GM23248 (cell line): ENCODE results near the gene ARL3. TPM values are rescaled to one million over a fixed set of nuclear protein-coding genes. Genes with fewer than 3 reads are reported as not detected.

ENCODE experiments used
- DNase-seq: peaks from one replicate; pipeline ENCODE4 v3.0.0-alpha.2; 2015
- H2AFZ ChIP-seq: fragments of 200-600 bp; sonication (generic); 2 replicates; pipeline ENCODE4 v1.6.1; 2016; ENCODE audit warnings: antibody characterized with exemption
- H3F3A ChIP-seq: fragments of 200-600 bp; sonication (generic); 2 replicates; pipeline ENCODE4 v1.6.1; 2016; ENCODE audit warnings: mild to moderate bottlenecking, antibody characterized with exemption, mixed run types; ENCODE audit not compliant: insufficient read depth
- H3K27ac ChIP-seq: fragments of 200-600 bp; sonication (generic); 2 replicates; pipeline ENCODE4 v1.5.1; 2016; ENCODE audit warnings: mild to moderate bottlenecking
- H3K27me3 ChIP-seq: fragments of 200-600 bp; sonication (generic); replicated peaks from 2 replicates; pipeline ENCODE4 v1.6.1; 2016; ENCODE audit warnings: mild to moderate bottlenecking; ENCODE audit not compliant: insufficient read depth
- H3K36me3 ChIP-seq: fragments of 200-600 bp; sonication (generic); 2 replicates; pipeline ENCODE4 v1.6.1; 2016; ENCODE audit warnings: low read depth, mild to moderate bottlenecking
- H3K4me1 ChIP-seq: fragments of 200-600 bp; sonication (generic); 2 replicates; pipeline ENCODE4 v1.6.1; 2016; ENCODE audit warnings: mild to moderate bottlenecking; ENCODE audit not compliant: insufficient read depth
- H3K4me2 ChIP-seq: fragments of 200-600 bp; sonication (generic); one replicate; pipeline ENCODE4 v1.6.1; 2016; ENCODE audit warnings: mild to moderate bottlenecking; ENCODE audit not compliant: unreplicated experiment
- H3K4me3 ChIP-seq: fragments of 200-600 bp; sonication (generic); 2 replicates; pipeline ENCODE4 v1.5.1; 2016; ENCODE audit warnings: mild to moderate bottlenecking
- H3K79me2 ChIP-seq: fragments of 200-600 bp; sonication (generic); 2 replicates; pipeline ENCODE4 v1.6.1; 2016; ENCODE audit warnings: mild to moderate bottlenecking; ENCODE audit not compliant: insufficient read depth
- H3K9ac ChIP-seq: fragments of 200-600 bp; sonication (generic); 2 replicates; pipeline ENCODE4 v1.6.1; 2016; ENCODE audit warnings: mild to moderate bottlenecking
- H3K9me2 ChIP-seq: fragments of 200-600 bp; sonication (generic); 2 replicates; pipeline ENCODE4 v1.6.1; 2016; ENCODE audit warnings: mixed run types, mild to moderate bottlenecking, moderate library complexity; ENCODE audit not compliant: insufficient read depth
- H3K9me3 ChIP-seq: fragments of 200-600 bp; sonication (generic); one replicate; pipeline ENCODE4 v1.6.1; 2017; ENCODE audit warnings: low read depth
- H4K20me1 ChIP-seq: fragments of 200-600 bp; sonication (generic); 2 replicates; pipeline ENCODE4 v1.6.0; 2016; ENCODE audit not compliant: insufficient read depth
- EZH2 ChIP-seq: fragments of 200-600 bp; sonication (generic); IDR thresholded peaks from 2 replicates; pipeline ENCODE4 v1.6.1; 2018; ENCODE audit warnings: antibody characterized with exemption, mild to moderate bottlenecking; ENCODE audit not compliant: insufficient read depth, poor library complexity, severe bottlenecking
- EZH2phosphoT487 ChIP-seq: fragments of 200-600 bp; sonication (generic); IDR thresholded peaks from 2 replicates; pipeline ENCODE4 v1.6.1; 2018; ENCODE audit warnings: antibody characterized with exemption, moderate library complexity, mild to moderate bottlenecking, low read depth; ENCODE audit not compliant: insufficient read depth
- WGBS, 2 experiments: methylation state at CpG; one replicate each; pipeline ENCODE4 v1.1.6; 2015 to 2017; ENCODE audit warnings: low lambda C conversion rate in 2 of 2, low coverage in 1 of 2; ENCODE audit errors: missing lambda C conversion rate in 2 of 2; 5-methylcytosine and 5-hydroxymethylcytosine counted together
- in situ Hi-C: fragments of 300-500 bp; cut with MboI; formaldehyde crosslinking; loops from 2 replicates; pipeline ENCODE4 v1.15.0; 2020
- polyA plus RNA-seq: library from polyadenylated mRNA; unstranded; fragments of >200 nt; fragmentation: Nextera tagmentation; extraction: Ambion mirVana; gene quantifications from 2 replicates; pipeline ENCODE4 v1.2.1, GENCODE V29; 2016
- total RNA-seq: library from RNA; depleted of rRNA; stranded (reverse); fragments of >200 nt; shearing (Covaris generic); gene quantifications from 2 replicates; pipeline ENCODE4 v1.2.3, GENCODE V29; 2014

Gene ARL3
- total and polyA plus RNA-seq, 2 experiments from 2014 or later = 3.8 to 24.1 TPM

- in situ Hi-C loops = no loop called here
- TF ChIP-seq EZH2 (no peak), EZH2phosphoT487 (no peak)
- Histone ChIP-seq H3K36me3 (no peaks in the 10 kb centered on the region), H3K4me3 (0 out of 2 replicates have a peak overlapping the region, but pooled peaks have one; percentile 46), H3K9ac (0 out of 2 replicates have a peak overlapping the region, but pooled peaks have one; percentile 5), H3K27me3 (no peaks in the 10 kb centered on the region), H4K20me1 (peaks cover 3% of the 10 kb centered on the region; the same call in 1 of the 2 replicates), H3K9me2 (no peaks in the 10 kb centered on the region), H3F3A (peaks cover 24% of the 10 kb centered on the region), H3K27ac (peak overlapping the region; percentile 30), H3K9me3 (no peaks in the 10 kb centered on the region), H3K4me2 (peak overlapping the region; percentile 42), H3K4me1 (peaks cover 37% of the 10 kb centered on the region), H3K79me2 (peaks cover 70% of the 10 kb centered on the region), H2AFZ (no peak overlapping the region)
- WGBS, 2 experiments = 17 to 27% methylated on average over 4 of the region's 4 CpGs
- DNase-seq = peak; percentile 79
Observed at GRCh38 chr10:102710609-102711008, 3.6 kb downstream of the ARL3 start.

- Histone ChIP-seq H3K9ac (no peak overlapping the region), H4K20me1 (peaks cover 3% of the 10 kb centered on the region; the same call in 1 of the 2 replicates), H3K4me1 (peaks cover 23% of the 10 kb centered on the region), H3K4me3 (no peak overlapping the region), H3K9me3 (no peaks in the 10 kb centered on the region), H3K9me2 (no peaks in the 10 kb centered on the region), H3K27ac (no peak overlapping the region), H3F3A (peaks cover 6% of the 10 kb centered on the region; the same call in 1 of the 2 replicates), H3K4me2 (no peak overlapping the region), H2AFZ (no peak overlapping the region), H3K79me2 (peaks cover 57% of the 10 kb centered on the region), H3K27me3 (no peaks in the 10 kb centered on the region), H3K36me3 (no peaks in the 10 kb centered on the region)
- 80 to 81% methylated on average over 2 of the region's 2 CpGs for WGBS, 2 experiments
- DNase-seq = no peak
- TF ChIP-seq EZH2 (no peak), EZH2phosphoT487 (no peak)
- in situ Hi-C loops = no loop called here
Observed at GRCh38 chr10:102705531-102705930, 8.7 kb downstream of the ARL3 start.

- H2AFZ ChIP-seq = no peak overlapping the region
- no peak for TF ChIP-seq EZH2phosphoT487
- TF ChIP-seq EZH2 = no peak
- H3K27me3 ChIP-seq = no peaks in the 10 kb centered on the region
- H3K36me3 ChIP-seq = no peaks in the 10 kb centered on the region
- no peaks in the 10 kb centered on the region for H3K9me2 ChIP-seq
- H3K4me1 ChIP-seq = peaks cover 17% of the 10 kb centered on the region
- in situ Hi-C loops = no loop called here
- H3K79me2 ChIP-seq = peaks cover 51% of the 10 kb centered on the region
- H3K27ac ChIP-seq = no peak overlapping the region
- DNase-seq = peak; percentile 38
- peaks cover under 1% of the 10 kb centered on the region; the same call in 1 of the 2 replicates for H4K20me1 ChIP-seq
- no peaks in the 10 kb centered on the region for H3K9me3 ChIP-seq
- no peak overlapping the region for H3K9ac ChIP-seq
- no peak overlapping the region for H3K4me3 ChIP-seq
- 63 to 65% methylated on average over 6 of the region's 6 CpGs for WGBS, 2 experiments
- H3K4me2 ChIP-seq = no peak overlapping the region
- H3F3A ChIP-seq = no peaks in the 10 kb centered on the region
Observed at GRCh38 chr10:102704915-102705314, 9.3 kb downstream of the ARL3 start.

GRCh38 chr10:102702742-102703141 is 11.5 kb downstream of the ARL3 start:
- WGBS, 2 experiments = 73 to 77% methylated on average over 2 of the region's 2 CpGs
- Histone ChIP-seq H3K4me1 (peaks cover 16% of the 10 kb centered on the region), H3K79me2 (peaks cover 31% of the 10 kb centered on the region), H3K27me3 (no peaks in the 10 kb centered on the region), H3K4me2 (no peak overlapping the region), H3K27ac (no peak overlapping the region), H3K36me3 (no peaks in the 10 kb centered on the region; the same call in 1 of the 2 replicates), H3K4me3 (no peak overlapping the region), H3F3A (no peaks in the 10 kb centered on the region), H2AFZ (no peak overlapping the region), H3K9ac (no peak overlapping the region), H3K9me2 (no peaks in the 10 kb centered on the region), H4K20me1 (no peaks in the 10 kb centered on the region), H3K9me3 (no peaks in the 10 kb centered on the region)
- TF ChIP-seq EZH2phosphoT487 (no peak), EZH2 (no peak)
- in situ Hi-C loops = no loop called here
- DNase-seq = no peak
